ENCODE data around the gene WIPF2. TPM values are rescaled to one million over a fixed set of nuclear protein-coding genes. Genes with fewer than 3 reads are reported as not detected.

The WIPF2 gene
- total and polyA plus RNA-seq, 2 donors (not counting 1 experiment from before 2014, with no cell fraction given), result 7.7 to 48.4 TPM

- Histone ChIP-seq H3K9ac (ENCODE audit: low read length) (no peak overlapping the region), H3K36me3 (replicated peaks in 1 of 2; ENCODE audit: control extremely low read depth in 1 of 2, control insufficient read depth in 1 of 2, extremely low read depth in 1 of 2, insufficient read depth in 2 of 2, low read length in 1 of 2) (peaks cover 3 to 68% of the 10 kb centered on the region in 2 experiments), H3K4me3 (ENCODE audit: control extremely low read depth in 1 of 5, extremely low read depth in 1 of 5, insufficient read depth in 1 of 5, low read depth in 2 of 5, low read length in 4 of 5) (no peak overlapping the region), H4K20me1 (ENCODE audit: control insufficient read depth, insufficient read depth, low read length, poor library complexity, severe bottlenecking) (peaks cover 27% of the 10 kb centered on the region), H3K27me3 (replicated peaks in 1 of 4; ENCODE audit: control extremely low read depth in 1 of 4, control insufficient read depth in 3 of 4, insufficient read depth in 4 of 4, low read length in 3 of 4) (no peaks in the 10 kb centered on the region), H3K4me2 (replicated peaks; ENCODE audit: low read depth, low read length, poor library complexity, severe bottlenecking) (no peak overlapping the region), H3K79me2 (ENCODE audit: control insufficient read depth, insufficient read depth, low read length) (peaks cover 12% of the 10 kb centered on the region), H2AFZ (ENCODE audit: insufficient read depth, low read depth, low read length, poor library complexity, severe bottlenecking) (no peak overlapping the region), H3K27ac (ENCODE audit: low read length in 2 of 2) (no peak overlapping the region), H3K9me3 (ENCODE audit: control extremely low read depth in 1 of 3, control insufficient read depth in 2 of 3, insufficient read depth in 1 of 3, low read length in 2 of 3) (no peaks in the 10 kb centered on the region), H3K4me1 (ENCODE audit: control insufficient read depth in 2 of 2, insufficient read depth in 2 of 2, low read length in 2 of 2) (no peaks in the 10 kb centered on the region)
- peaks cover 4% of the 10 kb centered on the region for H3K4me1 Mint-ChIP-seq
- TF ChIP-seq EZH2 (IDR thresholded peaks at IDR 0.05; ENCODE audit: borderline replicate concordance, insufficient read depth, low read depth, low read length, poor library complexity, severe bottlenecking) (no peak), CTCF (IDR thresholded peaks at IDR 0.05) (no peak)
- H3K4me3 Mint-ChIP-seq, result no peak overlapping the region
- ChIA-PET CTCF (interaction anchor here (0.7 to 2.6 kb wide), 8 partner anchors 12 to 157 kb away, joined by 3 to 19 read pairs (median 4); partner anchors contain the start of gene WIPF2), POLR2A (interaction anchor here (0.6 kb wide), 1 partner anchor 114 kb away, joined by 3 read pairs; no protein-coding TSS in a partner anchor)
- WGBS (ENCODE audit: insufficient coverage), result 100% methylated on average over 1 of the region's 2 CpGs
- no peak for DNase-seq
- intact Hi-C loops (cut with micrococcal nuclease), result no loop called here
- no peaks in the 10 kb centered on the region for H3K9me3 Mint-ChIP-seq (ENCODE audit: insufficient read depth)
- no peak overlapping the region for H3K27ac Mint-ChIP-seq
- ATAC-seq (ENCODE audit: low read depth), result no peak
- H3K27me3 Mint-ChIP-seq, result no peaks in the 10 kb centered on the region
These were observed 48.8 kb upstream of the WIPF2 start for GRCh38 chr17:40170325-40170724.

DNA sequence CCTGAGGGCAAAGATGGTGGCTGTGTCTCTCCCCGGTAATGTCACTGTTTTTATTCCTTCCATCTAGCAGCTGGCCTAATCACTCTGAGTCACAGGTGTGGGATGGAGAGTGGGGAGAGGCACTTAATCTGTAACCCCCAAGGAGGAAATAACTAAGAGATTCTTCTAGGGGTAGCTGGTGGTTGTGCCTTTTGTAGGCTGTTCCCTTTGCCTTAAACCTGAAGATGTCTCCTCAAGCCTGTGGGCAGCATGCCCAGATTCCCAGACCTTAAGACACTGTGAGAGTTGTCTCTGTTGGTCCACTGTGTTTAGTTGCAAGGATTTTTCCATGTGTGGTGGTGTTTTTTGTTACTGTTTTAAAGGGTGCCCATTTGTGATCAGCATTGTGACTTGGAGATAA is 47.4 kb upstream of the WIPF2 start:
- peaks cover 13% of the 10 kb centered on the region for H4K20me1 ChIP-seq (ENCODE audit: control insufficient read depth, insufficient read depth, low read length, poor library complexity, severe bottlenecking)
- Mint-ChIP-seq H3K27me3 (no peaks in the 10 kb centered on the region), H3K27ac (no peak overlapping the region), H3K4me3 (no peak overlapping the region), H3K9me3 (ENCODE audit: insufficient read depth) (no peaks in the 10 kb centered on the region), H3K4me1 (peaks cover 6% of the 10 kb centered on the region)
- no CpG with 5 or more reads among the region's 1 CpG for WGBS (ENCODE audit: insufficient coverage)
- H3K36me3 ChIP-seq (replicated peaks in 1 of 2; ENCODE audit: control extremely low read depth in 1 of 2, control insufficient read depth in 1 of 2, extremely low read depth in 1 of 2, insufficient read depth in 2 of 2, low read length in 1 of 2), result peaks cover 0 to 59% of the 10 kb centered on the region in 2 experiments
- no peak overlapping the region for H3K9ac ChIP-seq (ENCODE audit: low read length)
- H3K9me3 ChIP-seq (ENCODE audit: control extremely low read depth in 1 of 3, control insufficient read depth in 2 of 3, insufficient read depth in 1 of 3, low read length in 2 of 3), result no peaks in the 10 kb centered on the region
- ATAC-seq (ENCODE audit: low read depth), result no peak
- CTCF ChIA-PET, result interaction anchor here (0.7 to 2.6 kb wide), 3 partner anchors 59 to 158 kb away, joined by 3 to 19 read pairs (median 7); no protein-coding TSS in a partner anchor
- POLR2A ChIA-PET, result interaction anchor here (0.6 kb wide), 1 partner anchor 67 kb away, joined by 3 read pairs; no protein-coding TSS in a partner anchor
- no peak overlapping the region for H3K4me3 ChIP-seq (ENCODE audit: control extremely low read depth in 1 of 5, extremely low read depth in 1 of 5, insufficient read depth in 1 of 5, low read depth in 2 of 5, low read length in 4 of 5)
- intact Hi-C loops (cut with micrococcal nuclease), result no loop called here
- H3K4me2 ChIP-seq (replicated peaks; ENCODE audit: low read depth, low read length, poor library complexity, severe bottlenecking), result no peak overlapping the region
- H3K27ac ChIP-seq (ENCODE audit: low read length in 2 of 2), result no peak overlapping the region
- peaks cover under 1 to 1% of the 10 kb centered on the region in 2 donors for H3K4me1 ChIP-seq (ENCODE audit: control insufficient read depth in 2 of 2, insufficient read depth in 2 of 2, low read length in 2 of 2)
- TF ChIP-seq EZH2 (IDR thresholded peaks at IDR 0.05; ENCODE audit: borderline replicate concordance, insufficient read depth, low read depth, low read length, poor library complexity, severe bottlenecking) (no peak), CTCF (IDR thresholded peaks at IDR 0.05) (no peak)
- H3K79me2 ChIP-seq (ENCODE audit: control insufficient read depth, insufficient read depth, low read length), result peaks cover 8% of the 10 kb centered on the region
- no peak overlapping the region for H2AFZ ChIP-seq (ENCODE audit: insufficient read depth, low read depth, low read length, poor library complexity, severe bottlenecking)
- no peak for DNase-seq
- no peaks in the 10 kb centered on the region for H3K27me3 ChIP-seq (replicated peaks in 1 of 4; ENCODE audit: control extremely low read depth in 1 of 4, control insufficient read depth in 3 of 4, insufficient read depth in 4 of 4, low read length in 3 of 4)
